Right lobe of liver (tissue), 6 donors: Measurements from ENCODE around the gene TOX3. TPM values are rescaled to one million over a fixed set of nuclear protein-coding genes. Genes with fewer than 3 reads are reported as not detected.

Experiments
- ATAC-seq, 4 donors: fragments of 200-7000 bp; cut with Tn5 transposase; one replicate each; pipeline ENCODE4 v1.9.1; 2020; ENCODE audit warnings: mild to moderate bottlenecking in 4 of 4, moderate library complexity in 4 of 4
- DNase-seq, 3 donors: peaks; one replicate each; pipeline ENCODE4 v3.0.0-alpha.2; 2020
- H3K27ac ChIP-seq, 3 donors: fragments of 200-600 bp; one replicate each; pipeline ENCODE4 v1.8.0; 2022
- H3K27me3 ChIP-seq, 2 donors: fragments of 200-600 bp; one replicate each; pipeline ENCODE4 v1.8.0; 2022
- H3K36me3 ChIP-seq, 4 donors: fragments of 200-600 bp; sonication (generic) in 1 of 4; one replicate each; pipeline versions ENCODE4 v1.5.1 to v1.8.0; 2017 to 2022; ENCODE audit warnings: control low read depth in 1 of 4
- H3K4me1 ChIP-seq, 4 donors: fragments of 200-600 bp; sonication (generic) in 1 of 4; one replicate each; pipeline versions ENCODE4 v1.5.1 to v1.8.0; 2017 to 2022; ENCODE audit warnings: control low read depth in 1 of 4
- H3K4me3 ChIP-seq, 3 donors: fragments of 200-600 bp; one replicate each; pipeline ENCODE4 v1.8.0; 2022
- H3K9me3 ChIP-seq, 4 donors: fragments of 200-600 bp; sonication (generic) in 1 of 4; one replicate each; pipeline versions ENCODE4 v1.5.1 to v1.8.0; 2017 to 2022; ENCODE audit warnings: control low read depth in 1 of 4
- CTCF ChIP-seq, 4 donors: fragments of 200-600 bp in 3 of 4; fragments of 450-650 bp in 1 of 4; IDR thresholded peaks; one replicate each; pipeline versions ENCODE4 v1.5.1 to v1.8.0; 2016 to 2022; ENCODE audit warnings: antibody characterized with exemption in 4 of 4, mild to moderate bottlenecking in 2 of 4
- POLR2A ChIP-seq: fragments of 450-650 bp; IDR thresholded peaks from one replicate; pipeline ENCODE4 v1.6.1; 2017; ENCODE audit warnings: antibody characterized with exemption, mild to moderate bottlenecking
- WGBS: methylation state at CpG from one replicate; pipeline ENCODE4 v1.1.6; 2018; ENCODE audit warnings: low coverage, low lambda C conversion rate; ENCODE audit not compliant: insufficient coverage; ENCODE audit errors: missing lambda C conversion rate; 5-methylcytosine and 5-hydroxymethylcytosine counted together
- intact Hi-C, 2 donors: fragments of 100-400 bp; cut with DNase I; formaldehyde crosslinking; loops; one replicate each; pipeline versions ENCODE4 v1.11.2 to v1.14.1; 2022
- total RNA-seq, 6 experiments: library from RNA; depleted of rRNA in 2 of 6; stranded (reverse); fragments of >200 nt in 2 of 6; fragmentation: NEBNext Ultra II Directional in 3 of 6; extraction: Animal tissue kit (Norgen Biotek cat#: 25700) in 3 of 6; gene quantifications; one replicate each; pipeline versions ENCODE4 v1.1.0 to v1.2.4, GENCODE V29; 2016 to 2023
- donor health status: DM: no; HTN: yes; CAD: no.
- donor health status: DM: no; HTN: no; CAD: no.
- donor health status: DM: no; HTN: no; CAD: no.
- donor health status: DM: no; HTN: yes; CAD: no.
- donor health status: DM: no; HTN: yes; CAD: no.

TOX3 gene
- total RNA-seq, 6 experiments from 2014 or later, result 0.92 to 5.8 (median 3.6) TPM

GRCh38 chr16:52393448-52393847 is 153.5 kb downstream of the TOX3 start:
- no peak for DNase-seq
- Histone ChIP-seq H3K36me3 (no peaks in the 10 kb centered on the region), H3K27me3 (no peaks in the 10 kb centered on the region), H3K4me1 (peaks cover 0 to 14% (median 5%) of the 10 kb centered on the region in 4 donors), H3K4me3 (no peak overlapping the region), H3K27ac (no peak overlapping the region), H3K9me3 (no peaks in the 10 kb centered on the region)
- intact Hi-C loops, result no loop called here
- 83% methylated on average over 3 of the region's 3 CpGs for WGBS
- no peak for ATAC-seq
- TF ChIP-seq CTCF (IDR thresholded peaks at IDR 0.05), result no peak
- TF ChIP-seq POLR2A, result no peak

- H3K27ac ChIP-seq, result no peak overlapping the region
- 67% methylated on average over 1 of the region's 1 CpG for WGBS
- DNase-seq, result no peak
Observed at GRCh38 chr16:52389045-52389444, 157.9 kb downstream of the TOX3 start.

More at GRCh38 chr16:52389045-52389444, 157.9 kb downstream of the TOX3 start:
- TF ChIP-seq CTCF (IDR thresholded peaks at IDR 0.05) (no peak), POLR2A (no peak)
- Histone ChIP-seq H3K27me3 (no peaks in the 10 kb centered on the region), H3K4me1 (peaks cover 0 to 13% (median 3%) of the 10 kb centered on the region in 4 donors), H3K4me3 (no peak overlapping the region), H3K36me3 (no peaks in the 10 kb centered on the region), H3K9me3 (no peaks in the 10 kb centered on the region)
- ATAC-seq, result peak; percentile 68 to 92 (median 86)
- intact Hi-C loops, result no loop called here
